Mucosa of rectum (tissue), 2 donors: ENCODE measurements around the gene IRX3.

ENCODE experiments used
- H3K27ac ChIP-seq, 2 donors: one replicate each; pipeline ENCODE4 v1.7.0; 2013; ENCODE audit warnings: inconsistent platforms in 2 of 2, low read depth in 2 of 2, low read length in 2 of 2
- H3K27me3 ChIP-seq, 2 donors: one replicate each; pipeline ENCODE4 v1.7.0; 2013; ENCODE audit warnings: low read length in 2 of 2; ENCODE audit not compliant: control insufficient read depth in 2 of 2, insufficient read depth in 2 of 2
- H3K36me3 ChIP-seq, 2 donors: one replicate each; pipeline ENCODE4 v1.7.0; 2013; ENCODE audit warnings: low read length in 2 of 2; ENCODE audit not compliant: control insufficient read depth in 2 of 2, insufficient read depth in 2 of 2
- H3K4me1 ChIP-seq, 2 donors: one replicate each; pipeline ENCODE4 v1.7.0; 2013; ENCODE audit warnings: low read length in 2 of 2, mild to moderate bottlenecking in 1 of 2; ENCODE audit not compliant: control insufficient read depth in 2 of 2, insufficient read depth in 2 of 2
- H3K4me3 ChIP-seq, 2 donors: one replicate each; pipeline ENCODE4 v1.7.0; 2013; ENCODE audit warnings: low read length in 2 of 2
- H3K9ac ChIP-seq, 2 donors: one replicate each; pipeline ENCODE4 v1.7.0; 2013; ENCODE audit warnings: low read length in 2 of 2, low read depth in 1 of 2, mild to moderate bottlenecking in 1 of 2
- H3K9me3 ChIP-seq, 2 donors: one replicate each; pipeline ENCODE4 v1.7.0; 2013; ENCODE audit warnings: low read length in 2 of 2; ENCODE audit not compliant: control insufficient read depth in 2 of 2
- donor health status: healthy.
- donor health status: Normal muscosa, but diverticular disease.

Gene IRX3

DNA sequence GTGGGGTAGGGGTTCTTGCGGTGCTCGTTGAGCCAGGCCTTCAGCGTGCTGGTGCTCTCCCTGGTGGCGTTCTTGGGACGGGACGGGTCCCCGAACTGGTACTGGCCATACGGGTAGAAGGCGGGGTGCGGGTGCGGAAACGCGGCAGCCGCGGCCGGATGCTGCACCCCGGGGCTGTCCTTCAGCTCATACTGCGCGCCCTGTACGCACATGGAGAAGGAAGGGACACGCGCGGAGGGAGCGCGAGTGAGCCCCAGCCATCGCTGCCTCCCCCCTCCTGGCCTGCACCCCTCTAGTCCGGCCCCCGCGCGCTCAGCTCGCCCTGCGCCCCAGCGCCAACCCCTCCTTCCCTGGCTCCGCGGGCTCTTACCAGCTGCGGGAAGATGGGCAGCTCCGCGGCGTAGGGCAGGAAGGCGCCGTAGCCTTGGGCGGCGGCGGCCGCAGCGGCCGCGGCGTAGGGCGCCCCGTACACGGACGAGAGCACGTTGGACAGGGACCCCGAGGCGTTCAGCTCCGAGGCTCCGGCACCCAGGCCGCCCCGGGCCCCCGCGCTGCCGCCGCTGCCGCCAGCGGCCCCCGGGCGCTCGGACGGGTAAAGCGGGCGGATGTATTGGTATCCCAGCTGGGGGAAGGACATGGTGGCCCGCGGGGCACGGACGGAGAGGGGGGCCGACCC lies 1.0 kb downstream of the IRX3 start:
- Histone ChIP-seq H3K27me3 (peaks cover 53 to 73% of the 10 kb centered on the region in 2 donors), H3K9ac (no peak overlapping the region), H3K27ac (no peak overlapping the region), H3K4me3 (peak overlapping the region in 1 of 2 donors; percentile 65), H3K9me3 (no peaks in the 10 kb centered on the region), H3K4me1 (peaks cover 14 to 19% of the 10 kb centered on the region in 2 donors), H3K36me3 (no peaks in the 10 kb centered on the region)

- no peaks in the 10 kb centered on the region for H3K9me3 ChIP-seq
- no peak overlapping the region for H3K27ac ChIP-seq
- no peak overlapping the region for H3K9ac ChIP-seq
- H3K4me1 ChIP-seq: peaks cover 14 to 19% of the 10 kb centered on the region in 2 donors
- no peak overlapping the region for H3K4me3 ChIP-seq
- H3K27me3 ChIP-seq: peaks cover 57 to 73% of the 10 kb centered on the region in 2 donors
- no peaks in the 10 kb centered on the region for H3K36me3 ChIP-seq
These were observed 1.6 kb downstream of the IRX3 start for GRCh38 chr16:54284931-54285413.

DNA sequence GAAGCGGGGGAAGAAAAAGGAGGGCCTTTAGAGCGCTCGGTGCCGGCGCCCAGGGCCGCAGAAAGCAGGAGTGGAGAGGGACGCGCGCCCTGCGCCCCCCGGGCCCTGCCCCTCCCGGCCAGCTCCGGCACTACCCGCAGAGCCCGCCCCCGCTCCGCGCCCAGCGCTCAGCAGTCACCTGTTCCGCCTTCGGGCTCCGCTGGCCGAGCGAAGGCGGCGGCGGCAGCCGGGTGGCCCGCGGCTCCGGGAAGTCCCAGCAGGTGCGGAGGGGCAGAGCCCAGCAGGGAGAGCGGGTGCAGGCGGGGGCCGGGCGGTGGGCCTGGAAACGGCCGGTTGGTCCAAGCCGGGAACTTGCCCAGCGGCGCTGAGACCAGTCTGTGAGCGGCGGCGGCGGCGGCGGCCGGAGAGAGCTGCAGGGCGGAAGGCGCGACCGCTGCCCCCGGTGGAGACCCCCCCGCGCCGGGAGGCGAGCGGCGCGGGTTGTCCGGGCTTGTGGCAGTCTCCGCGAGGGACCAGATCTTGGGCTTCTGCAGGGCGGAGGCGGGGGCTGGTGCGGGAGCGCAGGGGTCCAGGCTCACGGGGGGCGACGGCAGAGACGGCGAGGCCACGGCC lies 2.2 kb downstream of the IRX3 start:
- Histone ChIP-seq H3K9ac (no peak overlapping the region), H3K36me3 (no peaks in the 10 kb centered on the region), H3K27ac (no peak overlapping the region), H3K9me3 (no peaks in the 10 kb centered on the region), H3K4me3 (no peak overlapping the region), H3K4me1 (peaks cover 14 to 19% of the 10 kb centered on the region in 2 donors), H3K27me3 (peaks cover 55 to 74% of the 10 kb centered on the region in 2 donors)

DNA sequence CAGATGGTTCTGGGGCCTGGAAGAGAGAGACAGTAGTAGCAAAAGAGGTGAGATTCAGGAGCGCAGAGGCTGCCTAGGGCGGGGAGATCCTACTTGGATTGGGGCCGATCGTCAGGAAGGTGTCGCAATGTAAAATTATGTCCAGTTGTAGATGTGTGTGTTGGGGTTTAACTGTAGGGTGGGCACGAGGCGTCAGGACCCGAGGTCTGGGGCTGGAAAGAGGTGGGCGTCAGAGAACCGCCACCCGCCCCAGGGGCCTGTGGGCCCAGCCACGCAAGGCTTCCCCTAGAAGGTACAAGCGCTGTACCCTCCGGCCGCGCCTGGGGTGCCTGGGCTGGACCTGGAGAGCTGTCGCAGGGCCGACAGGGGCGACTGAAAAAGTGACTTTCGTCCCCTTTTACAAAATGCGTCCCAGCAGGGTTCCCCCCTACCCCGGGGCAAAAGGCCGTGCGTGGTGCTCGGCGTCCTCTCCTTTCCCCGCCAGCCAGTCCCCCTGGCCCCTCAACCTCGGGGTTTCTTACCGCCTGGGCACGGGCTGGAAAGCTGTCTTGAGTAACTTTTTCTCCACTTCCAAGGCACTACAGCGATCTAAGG lies 2.8 kb downstream of the IRX3 start:
- Histone ChIP-seq H3K9ac (no peak overlapping the region), H3K27me3 (peaks cover 51 to 68% of the 10 kb centered on the region in 2 donors), H3K9me3 (no peaks in the 10 kb centered on the region), H3K27ac (no peak overlapping the region), H3K36me3 (no peaks in the 10 kb centered on the region), H3K4me3 (no peak overlapping the region), H3K4me1 (peaks cover 14 to 19% of the 10 kb centered on the region in 2 donors)

- H3K9ac ChIP-seq: no peak overlapping the region
- H3K4me1 ChIP-seq: peaks cover 14 to 19% of the 10 kb centered on the region in 2 donors
- no peak overlapping the region for H3K4me3 ChIP-seq
- H3K27me3 ChIP-seq: peaks cover 46 to 62% of the 10 kb centered on the region in 2 donors
- no peaks in the 10 kb centered on the region for H3K9me3 ChIP-seq
- no peaks in the 10 kb centered on the region for H3K36me3 ChIP-seq
- no peak overlapping the region for H3K27ac ChIP-seq
These were observed 3.5 kb downstream of the IRX3 start for GRCh38 chr16:54282928-54283724.

DNA sequence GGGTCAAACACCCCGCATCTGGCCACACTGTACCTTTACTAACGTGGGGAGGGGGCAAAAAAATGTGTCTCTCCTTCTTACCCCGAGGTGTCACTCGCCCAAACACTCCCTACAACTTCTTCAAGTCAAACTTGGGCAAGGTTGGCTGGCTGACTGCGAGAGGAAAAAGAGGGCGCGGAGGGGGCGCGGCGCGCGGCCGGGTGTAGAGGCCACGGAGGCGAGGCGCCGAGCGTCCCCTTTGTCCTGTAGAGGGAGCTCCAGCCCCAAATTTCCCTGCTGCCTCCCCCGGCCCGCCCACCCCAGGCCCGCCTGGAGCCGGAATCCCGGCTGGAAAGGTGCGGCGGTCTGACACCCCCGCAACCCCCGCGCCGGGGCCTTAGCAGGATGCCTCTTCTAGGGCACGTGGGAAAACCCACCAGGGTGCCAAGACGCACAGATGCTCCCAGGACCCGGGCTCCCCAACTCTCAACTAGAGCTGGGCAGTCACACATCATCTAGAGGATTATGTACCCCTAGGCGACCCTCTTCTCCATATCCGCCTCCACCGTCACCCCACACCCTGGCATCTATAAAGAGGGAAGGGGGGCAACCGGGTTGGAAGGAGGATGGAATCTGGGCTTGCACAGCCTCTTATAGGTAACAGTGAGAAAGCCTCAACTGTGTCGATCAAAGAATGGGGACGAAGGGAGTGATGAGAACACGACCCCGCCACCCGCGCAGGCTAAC lies 4.2 kb downstream of the IRX3 start:
- Histone ChIP-seq H3K9ac (no peak overlapping the region), H3K36me3 (no peaks in the 10 kb centered on the region), H3K27ac (no peak overlapping the region), H3K27me3 (peaks cover 41 to 55% of the 10 kb centered on the region in 2 donors), H3K4me1 (peaks cover 14 to 18% of the 10 kb centered on the region in 2 donors), H3K4me3 (peak overlapping the region in 1 of 2 donors; percentile 38), H3K9me3 (no peaks in the 10 kb centered on the region)

DNA sequence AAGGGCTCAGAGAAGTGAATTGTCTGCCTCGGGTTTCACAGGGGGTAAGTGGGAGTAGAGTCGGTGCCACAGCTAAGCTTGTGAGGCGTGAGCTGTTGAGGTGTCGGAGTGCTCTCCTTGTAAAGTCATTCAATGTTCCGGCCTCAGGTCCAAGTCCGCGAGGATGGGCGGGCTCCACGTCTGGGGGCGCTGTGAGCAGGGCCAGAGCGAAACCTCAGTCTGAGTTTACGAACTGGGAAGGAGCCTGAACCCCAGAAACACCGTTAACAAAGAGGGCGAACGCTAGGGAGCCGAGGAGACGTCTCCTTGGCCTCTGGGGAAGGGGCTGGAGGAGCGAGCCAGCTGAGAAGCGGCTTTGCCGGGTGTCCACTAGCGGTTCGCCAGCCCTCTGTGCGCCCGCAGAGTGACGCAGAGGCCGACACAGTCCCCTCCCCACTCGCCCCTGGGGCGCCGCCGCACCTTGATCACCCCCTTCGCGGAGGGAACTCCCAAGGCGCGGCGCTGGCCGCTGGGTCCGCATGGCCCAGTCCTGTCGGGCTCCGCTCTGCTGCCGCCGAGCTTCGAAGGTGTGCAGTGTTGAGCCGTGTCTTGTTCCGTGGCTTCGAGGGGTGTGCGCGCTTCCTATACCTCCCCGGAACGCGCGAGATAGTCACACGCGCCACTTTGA lies 4.9 kb downstream of the IRX3 start:
- Histone ChIP-seq H3K4me1 (peaks cover 12 to 16% of the 10 kb centered on the region in 2 donors), H3K27me3 (peaks cover 40 to 53% of the 10 kb centered on the region in 2 donors), H3K36me3 (no peaks in the 10 kb centered on the region), H3K4me3 (peak overlapping the region in 1 of 2 donors; percentile 38), H3K9me3 (no peaks in the 10 kb centered on the region), H3K27ac (no peak overlapping the region), H3K9ac (no peak overlapping the region)

GRCh38 chr16:54280751-54281150 lies 5.8 kb downstream of the IRX3 start:
- no peak overlapping the region for H3K9ac ChIP-seq
- peaks cover 37 to 51% of the 10 kb centered on the region in 2 donors for H3K27me3 ChIP-seq
- no peaks in the 10 kb centered on the region for H3K9me3 ChIP-seq
- no peaks in the 10 kb centered on the region for H3K36me3 ChIP-seq
- H3K4me3 ChIP-seq: no peak overlapping the region
- H3K4me1 ChIP-seq: peaks cover 12% of the 10 kb centered on the region in 2 donors
- no peak overlapping the region for H3K27ac ChIP-seq
